ENCODE data around the gene TK1.

TK1 gene

DNA sequence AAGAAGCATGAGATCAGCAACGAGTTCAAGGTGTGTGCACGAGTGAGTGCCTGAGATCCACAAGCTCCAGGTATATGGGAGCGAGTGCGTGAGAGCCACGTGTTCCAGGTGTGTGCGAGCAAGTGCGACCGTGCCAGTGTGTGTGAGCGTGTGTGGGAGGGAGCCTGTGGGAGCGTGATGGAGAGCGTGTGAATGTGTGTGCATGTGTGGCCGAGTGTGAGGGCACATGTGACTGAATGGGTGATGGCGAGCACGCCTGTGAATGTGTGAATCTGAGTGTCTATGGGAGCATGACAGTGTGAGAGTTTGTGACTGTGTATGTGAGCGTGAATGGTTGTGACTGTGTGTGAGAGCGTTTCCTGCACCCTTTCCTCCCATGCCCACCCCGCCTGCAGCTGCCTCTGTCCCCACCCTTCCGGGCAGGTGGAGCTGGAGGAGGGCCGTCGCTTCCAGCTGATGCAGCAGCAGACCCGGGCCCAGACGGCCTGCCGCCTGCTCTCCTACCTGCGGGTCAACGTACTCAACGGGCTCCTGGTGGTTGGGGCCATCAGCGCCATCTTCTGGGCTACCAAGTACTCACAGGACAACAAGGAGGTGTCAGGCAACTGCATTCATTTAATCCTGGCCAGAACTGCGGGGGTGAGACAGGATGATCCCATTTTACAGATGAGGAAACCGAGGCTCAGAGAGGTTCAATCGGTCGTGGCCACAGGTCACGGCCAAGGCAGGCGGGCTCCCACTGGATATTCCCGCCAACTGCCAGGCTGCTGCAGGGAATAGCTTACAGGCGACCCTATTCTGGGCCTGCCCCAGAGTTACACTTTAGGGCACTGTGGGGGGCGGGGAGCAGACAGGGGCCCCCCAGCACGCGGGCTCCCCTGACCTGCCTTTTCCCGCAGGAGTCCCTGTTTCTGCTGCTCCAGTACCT, 52.6 kb downstream of the TK1 start:
- DNase-seq (ENCODE audit: low spot score), result peak; percentile 68

DNA sequence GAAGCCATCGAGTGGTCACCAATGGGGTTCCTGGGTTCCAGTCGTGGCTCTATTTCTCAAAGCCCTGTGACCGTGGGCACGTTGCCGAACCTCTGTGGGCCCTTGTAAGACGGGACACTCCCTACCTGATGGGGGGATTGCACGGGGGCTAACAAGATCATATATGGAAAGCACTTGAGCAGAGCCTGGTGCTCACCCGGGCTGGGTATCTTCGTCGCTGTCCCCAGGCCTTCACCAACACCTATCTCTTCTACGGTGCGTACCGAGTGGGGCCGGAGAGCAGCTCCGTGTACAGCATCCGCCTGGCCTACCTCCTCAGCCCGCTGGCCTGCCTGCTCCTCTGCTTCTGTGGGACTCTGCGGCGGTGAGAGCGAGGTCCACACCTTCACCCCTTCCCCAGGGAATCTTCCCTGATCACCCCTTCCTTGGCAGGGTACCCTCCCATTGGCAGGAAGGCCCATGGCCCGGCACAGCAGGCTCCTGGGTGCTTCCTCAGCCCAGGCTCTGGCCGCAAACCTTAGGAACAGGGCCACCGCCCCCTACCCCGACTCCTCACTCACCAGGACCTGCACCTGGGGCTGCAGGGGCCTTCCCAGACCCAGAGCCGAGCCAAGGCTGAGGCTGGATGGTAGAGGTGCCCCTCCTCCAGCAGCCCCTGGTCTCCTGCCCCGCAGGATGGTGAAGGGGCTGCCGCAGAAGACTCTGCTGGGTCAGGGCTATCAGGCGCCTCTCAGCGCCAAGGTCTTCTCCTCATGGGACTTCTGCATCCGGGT, 53.5 kb downstream of the TK1 start:
- no peak for DNase-seq (ENCODE audit: low spot score)

DNA sequence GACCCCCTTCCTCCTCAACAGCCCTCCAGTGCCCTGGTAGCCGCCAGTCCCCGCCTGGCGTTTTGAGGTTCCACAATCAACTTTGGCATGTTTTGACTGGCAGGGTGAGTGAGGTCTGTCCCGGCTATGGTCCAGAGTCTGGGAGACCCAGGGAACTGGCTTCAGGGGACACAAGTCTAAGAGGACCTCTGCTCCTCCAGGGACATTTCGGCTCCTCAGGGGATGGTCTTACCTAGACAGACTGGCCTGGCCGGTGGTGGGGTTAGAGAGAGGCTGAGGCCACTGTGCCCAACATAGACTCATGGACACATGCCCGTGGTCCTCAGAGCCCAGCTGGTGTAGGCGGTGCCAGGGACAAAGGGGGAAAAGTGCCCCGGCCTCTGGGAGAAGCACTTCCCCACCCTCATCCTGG, 54.1 kb downstream of the TK1 start:
- no peak for DNase-seq (ENCODE audit: low spot score)

DNA sequence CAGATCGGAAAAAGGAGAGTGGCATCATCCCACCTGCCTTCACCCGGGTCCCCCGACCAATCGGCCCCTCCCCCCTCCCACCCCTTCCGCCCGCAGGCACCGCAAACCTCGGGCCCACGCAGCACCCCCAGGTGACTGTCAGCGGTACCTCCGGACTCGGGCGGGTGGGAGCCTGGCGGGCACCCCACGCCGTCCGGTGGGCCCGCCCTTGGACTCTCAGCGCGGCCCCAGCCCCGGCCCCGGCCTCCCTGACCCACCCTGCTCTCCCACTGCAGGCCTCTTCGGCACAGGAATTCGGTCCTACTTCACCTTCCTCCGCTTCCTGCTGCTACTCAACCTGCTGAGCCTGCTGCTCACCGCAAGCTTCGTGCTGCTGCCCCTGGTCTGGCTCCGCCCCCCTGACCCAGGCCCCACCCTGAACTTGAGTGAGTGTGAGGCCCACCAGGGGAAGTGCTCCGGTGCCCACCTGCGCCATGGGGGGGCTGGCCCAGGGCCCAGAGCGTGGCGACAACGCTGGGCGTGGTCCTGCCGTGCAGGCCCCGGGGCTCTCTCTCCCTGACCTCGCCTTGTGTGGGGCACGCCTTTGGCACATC, 54.7 kb downstream of the TK1 start:
- peak; percentile 53 for DNase-seq (ENCODE audit: low spot score)

DNA sequence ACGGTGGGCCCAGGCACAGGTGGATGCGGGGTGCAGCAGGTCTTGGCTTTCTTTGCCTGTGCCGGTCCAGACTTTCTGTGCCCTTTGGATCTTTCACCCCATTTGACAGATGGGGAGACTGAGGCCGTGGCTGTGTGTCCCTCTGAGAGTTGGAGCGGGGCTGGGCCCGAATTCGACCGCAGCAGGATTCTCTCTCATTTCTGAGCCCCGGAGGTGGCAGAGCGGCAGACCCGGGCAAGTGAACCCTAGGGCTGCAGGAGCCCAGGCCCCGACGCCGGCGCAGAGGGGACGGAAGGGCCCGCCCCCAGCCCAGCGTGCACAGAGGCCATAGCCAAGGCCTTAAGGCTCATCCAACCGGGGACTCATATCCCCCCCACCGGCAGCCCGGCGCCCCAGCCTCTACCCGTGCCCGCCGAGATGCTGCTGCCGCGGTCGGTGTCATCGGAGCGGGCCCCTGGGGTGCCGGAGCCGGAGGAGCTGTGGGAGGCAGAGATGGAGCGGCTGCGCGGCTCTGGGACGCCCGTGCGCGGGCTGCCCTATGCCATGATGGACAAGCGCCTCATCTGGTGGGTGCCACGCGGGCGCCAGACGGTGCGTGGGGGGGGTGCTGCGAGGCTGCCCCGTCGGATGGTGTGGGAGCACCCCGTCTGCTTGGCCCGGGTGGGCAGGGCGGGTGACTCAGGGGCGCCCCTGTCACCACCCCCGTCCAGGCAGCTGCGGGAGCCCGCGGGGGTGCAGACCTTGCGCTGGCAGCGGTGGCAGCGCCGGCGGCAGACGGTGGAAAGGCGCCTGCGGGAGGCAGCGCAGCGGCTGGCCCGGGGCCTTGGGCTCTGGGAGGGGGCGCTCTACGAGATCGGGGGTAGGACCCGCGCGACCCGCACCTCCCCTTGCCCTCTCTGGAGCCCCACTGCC, 55.4 kb downstream of the TK1 start:
- peak; percentile 33 for DNase-seq (ENCODE audit: low spot score)

DNA sequence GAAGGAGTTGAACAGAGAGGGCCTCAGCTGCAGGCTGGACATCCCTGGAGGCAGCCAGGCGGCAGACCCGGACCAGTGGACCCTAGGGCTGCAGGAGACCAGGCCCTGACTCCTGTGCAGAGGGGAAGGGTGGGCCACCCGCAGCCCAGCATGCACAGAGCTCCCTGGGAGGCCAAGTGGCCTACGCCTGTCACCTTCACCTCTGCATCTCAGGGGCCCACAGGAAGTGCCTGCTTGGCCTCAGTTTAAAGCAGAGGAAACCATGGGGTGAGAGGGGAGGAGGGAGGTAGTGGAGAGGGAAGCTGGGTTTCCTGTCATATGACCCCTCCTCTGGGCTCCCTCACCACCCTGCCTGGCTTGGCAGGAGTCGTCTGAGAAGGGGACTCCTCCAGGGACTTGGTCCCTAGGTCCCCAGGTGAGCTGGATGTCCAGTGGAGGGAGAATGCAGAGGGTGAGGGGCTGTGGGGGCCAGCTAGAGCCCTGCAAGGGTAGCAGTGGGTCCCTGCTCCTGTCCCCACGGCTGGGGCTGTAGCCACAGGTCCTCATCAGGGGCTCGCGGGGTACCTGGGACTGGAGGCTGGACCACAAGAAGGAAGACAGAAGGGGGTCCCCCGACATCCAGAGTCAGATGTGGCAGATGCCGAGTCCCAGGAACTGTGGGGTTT, 56.3 kb downstream of the TK1 start, which contains the start of gene TMC8:
TSS of gene TMC8 (plus strand) at position 335 of the 665 bp plus-strand sequence. CDS start 818 bp downstream, outside the sequence.
- DNase-seq (ENCODE audit: low spot score), result no peak

DNA sequence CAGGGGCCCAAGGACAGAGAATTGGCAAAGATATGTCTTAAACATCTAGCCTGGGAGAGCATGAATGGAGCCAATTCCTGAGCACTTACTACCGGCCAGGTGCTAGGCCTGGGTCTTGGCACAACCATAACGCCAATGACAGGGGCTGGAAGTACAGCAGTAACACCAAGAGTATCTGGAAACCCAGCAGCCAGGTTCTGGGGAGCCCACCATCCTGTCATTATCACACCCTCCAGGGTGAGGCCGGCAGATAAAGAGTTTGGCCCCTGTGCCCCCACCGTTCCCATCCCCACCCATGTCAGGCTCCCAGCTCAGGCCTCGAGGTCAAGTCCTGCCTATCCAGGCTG, 56.8 kb downstream of the TK1 start:
- DNase-seq (ENCODE audit: low spot score), result peak; percentile 58

DNA sequence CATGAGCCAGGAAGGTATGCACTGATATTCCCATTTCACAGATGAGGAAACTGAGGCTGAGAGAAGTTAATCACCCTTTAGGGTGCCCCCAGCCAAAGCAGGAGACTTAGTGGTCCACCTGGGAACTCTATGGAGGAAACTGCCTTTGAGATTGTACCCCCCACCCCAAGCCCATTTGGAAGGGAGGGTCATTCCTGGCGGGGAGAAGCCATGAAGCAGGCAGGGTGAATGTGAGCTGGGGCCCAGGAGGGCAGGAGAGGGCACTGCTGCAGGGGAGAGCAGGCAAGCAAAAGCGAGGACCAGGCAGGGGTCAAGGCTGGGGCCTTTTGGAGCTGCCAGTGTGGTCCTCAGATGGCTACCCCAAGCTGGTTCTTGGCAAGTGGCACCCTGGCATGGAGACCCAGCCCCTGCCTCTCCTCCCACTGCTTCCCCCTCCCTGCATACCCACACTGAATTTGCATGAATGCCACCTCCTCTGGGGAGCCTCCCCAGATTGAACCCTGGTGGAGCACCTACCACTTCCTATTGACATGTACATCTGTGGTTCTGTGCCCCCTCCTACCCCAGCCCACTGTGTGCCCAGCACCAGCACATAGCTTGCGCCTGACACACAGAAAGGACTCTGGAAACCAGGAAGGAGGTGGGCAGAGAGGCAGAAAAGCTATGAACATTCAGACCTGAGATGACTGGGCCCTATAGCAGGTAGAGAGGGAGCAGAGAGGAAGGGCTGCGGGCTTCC, 57.3 kb downstream of the TK1 start:
- no peak for DNase-seq (ENCODE audit: low spot score)

DNA sequence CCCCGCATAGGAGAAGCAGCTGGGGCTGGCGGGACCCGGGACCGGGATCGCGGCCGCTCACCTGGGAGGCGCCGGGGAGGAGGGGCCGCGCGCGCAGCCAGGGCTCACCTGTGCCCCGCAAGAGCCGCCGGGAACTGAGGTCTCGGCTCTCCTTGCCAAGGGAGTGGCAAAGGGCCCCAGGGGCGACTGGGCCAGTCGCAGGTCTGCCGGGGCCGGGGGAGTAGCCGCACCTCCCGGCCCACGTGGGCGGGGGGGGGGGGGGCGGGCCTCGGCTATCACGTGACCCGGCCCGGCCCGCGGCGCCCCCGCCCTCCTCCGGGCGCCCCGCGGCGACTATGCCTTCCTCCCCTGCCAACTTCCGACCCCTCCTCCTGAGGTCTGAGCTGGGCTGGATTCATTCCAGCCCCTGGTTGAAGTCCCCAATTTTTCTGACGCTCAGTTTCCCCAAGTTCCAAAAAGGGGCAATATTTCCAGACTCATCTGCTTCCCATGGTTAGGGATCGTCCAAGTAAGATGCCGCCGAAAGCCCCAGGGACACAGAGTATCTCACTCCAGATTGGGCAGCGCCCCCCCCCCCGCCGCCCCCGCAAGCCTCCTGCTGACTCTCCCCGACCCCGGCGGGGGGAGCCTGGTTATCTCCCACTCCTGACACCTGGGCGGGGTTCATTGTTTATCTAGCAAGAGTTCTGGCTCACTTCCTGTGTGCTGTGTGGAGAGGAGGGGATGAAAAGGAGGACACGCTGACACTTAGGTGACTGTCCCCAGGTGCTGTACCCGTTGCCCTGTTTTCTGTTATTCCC, 58.1 kb downstream of the TK1 start, which contains the start of gene TMC6:
TSS of gene TMC6 (minus strand) at position 205 of the 800 bp plus-strand sequence. CDS start 1,923 bp downstream, outside the sequence.
- DNase-seq (ENCODE audit: low spot score), result peak; percentile 77

DNA sequence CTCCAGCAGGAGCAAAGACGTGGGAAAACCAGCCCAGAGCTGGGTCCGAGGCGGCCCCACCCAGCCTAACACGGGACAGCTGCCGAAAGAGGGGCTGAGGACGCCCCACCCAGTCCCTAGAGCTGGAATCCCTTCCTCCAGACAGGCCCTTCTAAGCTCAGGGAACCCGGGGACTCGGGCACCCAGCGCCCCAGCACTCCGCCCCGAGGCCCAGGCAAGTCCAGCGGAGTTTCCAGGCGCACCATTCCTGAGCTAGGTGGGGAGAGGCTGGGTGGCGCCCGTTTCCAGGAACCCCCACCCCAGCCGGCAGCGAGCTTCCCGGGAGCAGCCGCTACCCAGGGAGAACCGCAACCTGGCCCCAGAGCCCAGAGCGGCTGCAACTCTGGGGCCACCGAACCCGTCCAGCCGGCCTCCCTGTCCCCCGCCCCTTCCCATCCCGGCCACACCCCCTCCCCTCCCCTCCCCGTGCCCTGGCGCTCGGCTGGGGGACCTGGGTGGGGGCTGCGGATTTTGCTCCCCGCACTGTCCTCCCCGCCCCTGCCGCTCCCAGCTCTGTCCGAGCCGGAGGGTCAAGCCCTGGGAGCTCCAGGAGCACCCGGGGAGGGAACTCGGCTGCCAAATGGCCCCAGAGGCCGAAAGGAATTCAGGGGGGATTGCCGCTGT, 58.8 kb downstream of the TK1 start:
- DNase-seq (ENCODE audit: low spot score), result peak; percentile 46

DNA sequence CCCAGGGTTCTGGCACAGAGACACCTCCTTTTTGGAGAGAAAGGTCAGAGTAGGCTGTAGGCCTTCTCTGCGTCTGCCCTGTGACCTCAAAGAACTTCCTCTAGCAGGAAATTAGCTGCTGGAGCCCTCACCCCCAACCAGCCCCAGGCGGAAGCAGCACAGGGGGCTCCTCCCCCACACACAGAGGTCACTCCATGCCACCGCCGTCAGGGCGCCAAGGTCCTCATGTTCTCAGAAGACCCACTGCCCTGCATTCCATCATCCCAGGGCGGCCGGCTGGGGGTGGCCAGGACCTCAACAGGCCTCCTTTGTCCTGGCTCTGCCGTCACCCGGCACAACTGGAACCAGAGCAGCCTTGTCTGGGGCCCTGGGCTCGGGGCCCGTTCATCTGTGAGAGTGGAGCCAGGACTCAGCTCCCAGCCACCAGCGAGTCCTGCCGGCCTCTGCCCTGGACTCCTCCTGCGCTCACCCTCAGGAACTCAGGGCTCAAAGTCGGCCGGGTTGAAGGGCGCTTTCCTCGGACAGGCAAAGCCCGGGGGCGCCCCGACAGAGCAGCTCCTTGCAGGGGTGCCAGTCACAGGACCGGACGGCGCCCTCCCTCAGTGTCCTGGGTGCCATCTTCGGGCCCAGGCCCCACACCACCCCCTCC, 59.5 kb downstream of the TK1 start:
- DNase-seq (ENCODE audit: low spot score), result no peak

DNA sequence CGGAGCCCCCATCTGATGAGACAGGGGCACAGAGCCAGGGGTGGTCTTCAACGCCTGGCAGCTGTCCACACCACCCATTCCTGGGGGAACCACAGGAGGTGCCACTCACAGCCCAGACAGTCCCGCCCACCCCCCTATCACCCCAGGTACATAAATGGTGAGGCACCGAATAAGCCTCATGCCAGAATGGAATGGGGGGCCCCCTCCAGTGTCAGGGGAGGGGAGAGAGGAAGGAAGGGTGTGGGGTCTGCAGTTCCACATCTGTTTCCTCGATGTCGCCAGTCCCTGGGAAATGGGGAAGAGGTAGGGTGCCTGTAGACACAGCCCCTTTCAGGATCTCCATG, 60.0 kb downstream of the TK1 start:
- DNase-seq (ENCODE audit: low spot score), result no peak

DNA sequence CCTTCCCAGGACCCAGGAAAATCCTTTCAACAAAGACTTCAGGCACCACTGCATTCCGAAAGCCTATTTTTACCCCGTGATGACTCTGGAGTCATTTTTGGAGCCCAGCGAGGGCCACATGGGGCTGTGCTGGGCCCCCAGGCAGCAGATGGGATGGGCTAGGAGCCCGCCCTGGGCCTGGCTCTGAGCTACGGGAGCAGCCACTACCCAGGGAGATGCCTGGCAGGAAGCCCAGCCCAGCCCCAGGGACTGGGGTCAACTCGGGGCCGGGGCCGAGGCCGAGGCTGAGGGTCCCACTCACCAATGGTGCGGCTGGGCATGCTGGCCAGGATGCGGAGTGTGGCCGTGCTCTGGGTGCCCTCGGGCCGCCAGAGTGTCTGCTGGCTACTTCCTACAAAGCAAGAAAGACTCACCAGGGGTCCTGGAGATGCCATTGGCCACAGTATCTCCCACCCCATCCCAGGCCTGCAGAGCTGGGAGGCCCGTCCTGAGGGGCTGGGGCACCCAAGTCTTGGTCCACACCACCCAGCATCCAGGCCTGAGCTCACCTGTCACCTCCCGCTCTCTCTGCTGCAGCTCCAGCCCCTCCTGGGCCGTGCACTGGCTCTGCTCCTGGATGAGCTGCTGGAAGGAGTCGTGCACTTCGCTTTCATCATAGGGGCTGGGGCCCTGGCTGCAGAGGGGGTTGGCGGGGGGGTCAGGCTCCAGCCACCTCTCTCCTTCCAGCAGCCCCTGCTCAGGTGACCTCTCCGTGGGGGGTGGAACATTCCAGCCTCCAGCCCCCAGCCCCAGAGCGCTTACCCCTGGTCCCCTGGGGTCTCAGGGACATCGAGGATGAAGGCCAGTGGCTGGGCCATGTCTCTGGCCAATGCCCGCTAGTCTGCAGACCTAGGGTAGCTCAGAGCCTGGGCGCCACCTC, 60.6 kb downstream of the TK1 start:
- no peak for DNase-seq (ENCODE audit: low spot score)

DNA sequence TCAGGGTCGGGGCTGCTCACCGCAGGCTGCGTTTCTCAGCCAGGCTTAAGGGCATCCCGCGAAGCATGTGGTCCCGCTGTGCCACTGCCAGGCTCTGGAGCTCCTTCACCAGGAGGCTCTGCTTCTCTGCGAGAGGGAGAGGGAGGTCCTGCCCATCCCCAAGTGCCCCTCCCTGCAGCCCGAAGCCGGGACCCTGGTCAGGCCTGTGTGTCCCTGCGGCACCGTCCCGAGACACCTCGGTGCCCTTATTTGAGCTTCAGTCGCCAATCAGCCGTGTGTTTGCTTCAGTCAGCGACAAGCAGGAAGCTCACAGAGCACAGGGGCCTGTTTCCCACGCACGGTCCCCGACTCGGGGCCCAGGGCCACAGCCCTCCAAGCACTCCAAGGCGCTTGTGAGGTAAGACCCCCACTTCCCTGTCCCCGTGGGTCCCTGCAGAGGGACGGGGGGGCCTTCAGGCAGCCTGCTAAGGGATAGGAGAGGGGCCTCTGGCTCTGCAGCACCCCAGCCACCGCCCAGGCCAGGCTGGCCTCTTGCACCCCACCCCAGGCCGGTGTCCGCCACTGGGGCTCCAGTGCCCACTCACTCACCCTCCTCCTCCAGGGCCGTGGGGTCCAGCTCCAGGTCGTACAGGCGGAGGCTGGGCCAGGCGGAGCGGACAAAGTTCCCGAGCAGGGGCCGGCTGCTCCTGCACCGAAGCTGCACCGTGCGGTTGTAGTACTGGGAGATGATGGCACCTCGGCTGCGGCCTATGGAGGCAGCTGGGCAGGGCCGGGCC, 61.5 kb downstream of the TK1 start:
- no peak for DNase-seq (ENCODE audit: low spot score)

DNA sequence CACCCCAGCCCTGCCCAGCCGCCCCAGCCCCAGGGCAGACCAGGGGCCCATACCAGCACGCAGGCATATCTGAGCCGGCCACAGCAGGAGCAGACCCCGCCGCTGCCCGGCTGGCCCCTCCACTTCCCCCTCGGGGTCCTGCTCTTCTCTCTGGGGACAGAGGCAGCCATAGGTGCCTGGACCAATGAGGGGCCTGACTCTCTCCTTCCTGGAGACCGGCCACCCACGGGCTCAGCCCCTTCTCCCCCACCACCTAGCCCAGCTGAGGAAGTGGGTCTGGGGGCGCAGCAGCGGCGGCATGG, 62.1 kb downstream of the TK1 start:
- no peak for DNase-seq (ENCODE audit: low spot score)
